GM12891 (cell line): ENCODE data around the gene CEP83.

Source experiments
- PAX5 ChIP-seq: IDR thresholded peaks from 2 replicates; pipeline ENCODE4 v1.6.1; 2011; ENCODE audit warnings: low read length, moderate library complexity, mild to moderate bottlenecking; ENCODE audit not compliant: insufficient read depth, severe bottlenecking
- POLR2A ChIP-seq: IDR thresholded peaks from 2 replicates; pipeline ENCODE4 v1.6.1; 2011; ENCODE audit warnings: low read depth, low read length, control low read depth
- POLR2AphosphoS5 ChIP-seq: IDR thresholded peaks from 2 replicates; pipeline ENCODE4 v1.6.1; 2011; ENCODE audit warnings: low read depth, low read length, control low read depth

GRCh38 chr12:94304566-94305061 lies 155.1 kb downstream of the CEP83 start:
- TF ChIP-seq PAX5 (no peak), POLR2AphosphoS5 (no peak), POLR2A (no peak)
